Stimulated activated naive CD8-positive, alpha-beta T cell treated with anti-CD3 and anti-CD28 coated beads, Interleukin-15, amount 100 ng/mL, for 72 hours (primary cell): Measurements from ENCODE around the gene SEC16B.

ENCODE experiments used
- ATAC-seq: fragments of 150-1000 bp; cut with Tn5 transposase; 2 replicates; pipeline ENCODE4 v1.10.0; 2021; ENCODE audit warnings: mild to moderate bottlenecking, moderate library complexity
- DNase-seq, 2 donors: peaks; one replicate each; pipeline ENCODE4 v3.0.0; 2021 to 2022
- H3K27ac Mint-ChIP-seq, 2 donors: one replicate each; pipeline ENCODE4 v1.8.0; 2022; ENCODE audit warnings: mild to moderate bottlenecking in 2 of 2, mixed read lengths in 2 of 2, moderate library complexity in 2 of 2
- H3K27me3 Mint-ChIP-seq: one replicate; pipeline ENCODE4 v1.8.0; 2022; ENCODE audit warnings: mixed read lengths
- H3K4me1 Mint-ChIP-seq: one replicate; pipeline ENCODE4 v1.8.0; 2022; ENCODE audit warnings: mild to moderate bottlenecking, mixed read lengths
- H3K4me3 Mint-ChIP-seq, 2 donors: one replicate each; pipeline ENCODE4 v1.8.0; 2022; ENCODE audit warnings: mild to moderate bottlenecking in 2 of 2, mixed read lengths in 2 of 2, moderate library complexity in 1 of 2
- H3K9me3 Mint-ChIP-seq, 2 donors: one replicate each; pipeline ENCODE4 v1.8.0; 2022; ENCODE audit warnings: mixed read lengths in 2 of 2

SEC16B gene

DNA sequence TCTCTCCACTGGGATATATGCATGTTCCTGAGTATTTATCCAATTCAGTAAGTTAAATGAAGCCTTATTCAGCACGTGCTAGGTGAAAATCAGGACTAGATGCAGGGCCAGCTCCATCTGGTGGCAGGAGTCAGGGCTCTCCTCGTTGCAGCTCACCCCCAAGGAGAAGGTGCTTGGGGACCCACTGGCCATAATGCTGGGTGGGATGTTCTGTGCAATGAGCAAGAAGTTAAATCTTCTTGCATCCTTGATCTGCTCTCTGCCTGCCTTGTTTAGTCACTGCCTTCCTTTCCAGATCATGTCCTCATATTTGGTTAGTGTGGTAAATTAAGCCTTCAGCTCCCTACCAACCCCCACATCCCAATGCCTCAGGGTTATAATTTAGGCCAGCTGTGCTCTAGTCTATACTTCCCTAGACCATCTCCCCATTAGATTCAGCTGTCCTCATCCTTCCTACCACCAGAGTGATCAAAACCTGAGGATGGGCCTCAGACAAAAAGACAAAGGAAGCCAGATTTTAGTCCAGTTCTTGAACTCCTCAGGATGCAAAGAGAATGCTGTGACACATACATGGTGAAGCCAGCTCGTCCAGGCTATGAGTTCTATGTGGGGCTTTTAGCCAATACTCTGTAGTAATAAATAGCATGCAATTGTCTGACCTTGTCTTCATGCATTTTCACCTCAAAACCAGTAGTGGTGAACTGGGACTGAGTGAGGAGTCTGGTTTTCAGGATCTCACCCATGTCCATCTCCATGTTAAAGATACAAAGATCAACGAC lies 55.9 kb downstream of the SEC16B start:
- Mint-ChIP-seq H3K27me3 (peaks cover 8% of the 10 kb centered on the region), H3K4me1 (no peaks in the 10 kb centered on the region), H3K9me3 (peaks cover 5 to 8% of the 10 kb centered on the region in 2 donors), H3K4me3 (no peak overlapping the region), H3K27ac (no peak overlapping the region)
- ATAC-seq (peak; percentile 9), DNase-seq (no peak)

DNA sequence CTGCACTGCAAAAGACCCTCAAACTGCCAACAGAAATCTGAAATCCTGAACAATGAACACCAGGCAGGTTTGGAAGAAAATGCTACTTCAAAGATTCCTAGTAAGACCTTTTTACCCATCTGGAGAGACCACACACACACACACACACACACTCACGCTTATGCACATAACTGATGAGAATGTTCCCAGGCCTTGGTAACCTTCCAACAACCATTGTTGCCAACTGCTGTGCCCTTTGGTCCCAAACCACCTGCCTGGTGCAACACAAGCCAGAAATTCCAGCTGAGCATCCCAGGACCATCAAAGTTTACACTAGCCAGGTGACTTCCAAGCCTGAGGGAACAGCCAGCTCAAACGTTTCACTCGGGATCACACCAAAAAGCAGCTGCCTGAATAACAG lies 56.9 kb downstream of the SEC16B start:
- peaks cover 13% of the 10 kb centered on the region for H3K27me3 Mint-ChIP-seq
- no peaks in the 10 kb centered on the region for H3K4me1 Mint-ChIP-seq
- peaks cover 5 to 8% of the 10 kb centered on the region in 2 donors for H3K9me3 Mint-ChIP-seq
- no peak overlapping the region for H3K27ac Mint-ChIP-seq
- DNase-seq (no peak), ATAC-seq (no peak)
- no peak overlapping the region for H3K4me3 Mint-ChIP-seq

DNA sequence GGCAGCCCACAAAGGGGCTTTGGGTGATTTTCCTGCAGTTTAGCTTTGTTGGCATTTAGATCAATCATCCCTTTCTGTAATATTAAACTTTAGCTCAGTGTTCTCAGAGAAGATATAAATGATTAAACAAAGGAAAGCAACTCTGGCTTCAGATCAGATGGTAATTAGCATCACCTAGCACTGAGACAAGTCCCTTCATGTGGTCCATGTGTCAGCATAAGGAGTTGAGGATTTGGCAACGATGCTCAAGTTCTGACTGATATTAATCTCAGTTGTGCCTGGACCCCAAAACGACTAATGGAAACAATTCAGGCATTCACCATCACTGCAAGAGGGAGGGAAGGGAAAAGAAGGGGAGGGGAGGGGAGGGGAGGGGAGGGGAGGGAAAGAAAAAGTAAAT lies 60.4 kb downstream of the SEC16B start:
- H3K27me3 Mint-ChIP-seq, result peaks cover 20% of the 10 kb centered on the region
- no peak for DNase-seq
- H3K27ac Mint-ChIP-seq, result no peak overlapping the region
- no peaks in the 10 kb centered on the region for H3K4me1 Mint-ChIP-seq
- ATAC-seq, result no peak
- H3K9me3 Mint-ChIP-seq, result peaks cover 5 to 8% of the 10 kb centered on the region in 2 donors
- H3K4me3 Mint-ChIP-seq, result no peak overlapping the region

DNA sequence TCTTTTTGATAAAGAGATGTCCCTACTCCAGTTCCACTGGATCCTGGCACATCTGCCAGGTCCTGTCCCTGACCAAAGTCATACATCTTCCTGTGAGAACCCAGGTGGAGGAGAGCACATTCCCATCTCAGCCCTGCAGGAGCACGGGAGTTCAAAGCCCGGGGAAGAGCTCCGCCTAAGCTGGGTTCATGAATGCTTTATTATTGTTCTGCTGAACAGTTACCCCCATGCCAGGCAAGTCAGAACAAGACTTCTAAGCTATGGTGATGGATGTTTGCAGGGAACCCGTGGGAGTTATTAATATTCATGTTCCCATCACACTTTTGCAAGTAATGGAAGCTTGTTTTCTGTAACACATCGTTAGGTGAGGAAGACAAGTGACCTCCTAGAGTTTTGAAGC lies 62.9 kb downstream of the SEC16B start:
- Mint-ChIP-seq H3K9me3 (peaks cover 5 to 8% of the 10 kb centered on the region in 2 donors), H3K27me3 (peaks cover 20% of the 10 kb centered on the region), H3K4me3 (no peak overlapping the region), H3K4me1 (no peaks in the 10 kb centered on the region), H3K27ac (no peak overlapping the region)
- ATAC-seq, result no peak
- DNase-seq, result no peak

DNA sequence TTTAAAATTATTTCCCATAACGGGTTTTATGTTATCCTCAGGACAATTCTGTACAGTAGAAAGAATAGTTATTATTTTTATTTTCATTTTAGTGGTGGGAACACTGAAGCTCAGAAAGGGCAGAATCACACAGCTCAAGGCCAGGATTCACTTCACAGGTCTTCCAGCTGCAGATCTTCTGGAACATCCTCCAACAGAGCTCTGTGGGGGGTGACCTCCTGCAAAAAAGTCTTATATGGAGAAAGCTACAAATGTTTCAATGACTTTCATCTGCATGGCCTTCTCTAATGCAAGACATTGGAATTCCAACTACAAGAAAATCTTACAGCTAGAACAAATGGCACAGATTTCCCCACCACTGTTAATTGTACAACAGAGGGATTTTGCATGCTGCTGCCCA lies 64.2 kb downstream of the SEC16B start:
- Mint-ChIP-seq H3K4me1 (no peaks in the 10 kb centered on the region), H3K27ac (no peak overlapping the region), H3K9me3 (peaks cover 5 to 16% of the 10 kb centered on the region in 2 donors), H3K4me3 (no peak overlapping the region), H3K27me3 (peaks cover 20% of the 10 kb centered on the region)
- DNase-seq (no peak), ATAC-seq (no peak)

DNA sequence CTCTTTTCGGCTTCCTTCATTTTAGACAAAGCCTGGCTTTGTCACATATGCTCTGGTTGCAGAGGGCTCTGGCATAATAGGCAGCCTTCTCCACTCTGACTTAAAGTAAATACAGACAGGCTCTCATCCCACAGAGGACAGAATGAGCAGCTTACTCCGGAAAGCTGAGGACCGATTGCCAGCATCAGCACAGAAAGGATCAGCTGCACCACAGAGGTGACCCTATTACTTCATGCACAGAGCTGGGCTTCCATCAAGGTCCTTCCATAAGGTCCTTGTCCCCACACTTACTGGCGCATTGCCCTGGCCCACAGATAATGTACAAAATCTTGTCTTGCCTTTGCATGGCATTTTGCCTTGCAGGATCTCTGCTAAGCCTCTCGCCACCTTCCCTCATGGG lies 67.6 kb downstream of the SEC16B start:
- no peak overlapping the region for H3K4me3 Mint-ChIP-seq
- peaks cover 0 to 8% of the 10 kb centered on the region in 2 donors for H3K9me3 Mint-ChIP-seq
- no peaks in the 10 kb centered on the region for H3K4me1 Mint-ChIP-seq
- no peak overlapping the region for H3K27ac Mint-ChIP-seq
- peaks cover 4% of the 10 kb centered on the region for H3K27me3 Mint-ChIP-seq
- DNase-seq, result no peak
- no peak for ATAC-seq

DNA sequence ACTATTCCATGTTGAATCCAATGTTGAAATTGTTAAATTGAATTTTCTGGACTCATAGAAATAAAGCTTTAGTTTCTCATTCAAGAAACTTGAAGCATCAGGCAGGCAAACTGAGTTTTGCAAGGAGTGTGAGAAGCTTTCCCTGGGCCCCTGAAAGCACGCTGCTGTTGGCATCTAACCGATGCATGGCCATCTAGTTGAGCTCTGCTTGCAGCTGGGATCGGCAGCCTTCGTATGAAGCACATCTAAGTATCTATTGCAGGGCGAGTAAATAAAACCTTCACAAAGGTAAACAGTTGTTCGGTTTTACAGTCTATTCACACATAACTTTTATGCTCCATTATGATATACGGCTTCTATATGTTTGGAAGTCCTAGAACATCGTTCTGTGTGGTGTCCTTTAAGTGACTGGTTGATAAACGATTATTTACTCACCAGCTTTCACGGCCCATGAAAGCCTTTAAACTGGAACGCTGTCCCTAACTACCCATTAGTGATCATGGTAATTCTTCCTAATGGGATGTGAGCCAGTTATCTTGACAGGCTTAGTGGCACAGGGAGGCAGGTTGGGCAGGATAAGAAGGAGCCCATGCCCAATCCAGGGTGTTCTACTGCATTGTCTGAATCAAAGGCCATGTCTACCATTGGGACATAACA lies 71.7 kb downstream of the SEC16B start:
- no peak overlapping the region for H3K27ac Mint-ChIP-seq
- H3K9me3 Mint-ChIP-seq, result peaks cover 0 to 8% of the 10 kb centered on the region in 2 donors
- no peak for DNase-seq
- H3K4me3 Mint-ChIP-seq, result no peak overlapping the region
- H3K27me3 Mint-ChIP-seq, result no peaks in the 10 kb centered on the region
- ATAC-seq, result no peak
- H3K4me1 Mint-ChIP-seq, result no peaks in the 10 kb centered on the region

DNA sequence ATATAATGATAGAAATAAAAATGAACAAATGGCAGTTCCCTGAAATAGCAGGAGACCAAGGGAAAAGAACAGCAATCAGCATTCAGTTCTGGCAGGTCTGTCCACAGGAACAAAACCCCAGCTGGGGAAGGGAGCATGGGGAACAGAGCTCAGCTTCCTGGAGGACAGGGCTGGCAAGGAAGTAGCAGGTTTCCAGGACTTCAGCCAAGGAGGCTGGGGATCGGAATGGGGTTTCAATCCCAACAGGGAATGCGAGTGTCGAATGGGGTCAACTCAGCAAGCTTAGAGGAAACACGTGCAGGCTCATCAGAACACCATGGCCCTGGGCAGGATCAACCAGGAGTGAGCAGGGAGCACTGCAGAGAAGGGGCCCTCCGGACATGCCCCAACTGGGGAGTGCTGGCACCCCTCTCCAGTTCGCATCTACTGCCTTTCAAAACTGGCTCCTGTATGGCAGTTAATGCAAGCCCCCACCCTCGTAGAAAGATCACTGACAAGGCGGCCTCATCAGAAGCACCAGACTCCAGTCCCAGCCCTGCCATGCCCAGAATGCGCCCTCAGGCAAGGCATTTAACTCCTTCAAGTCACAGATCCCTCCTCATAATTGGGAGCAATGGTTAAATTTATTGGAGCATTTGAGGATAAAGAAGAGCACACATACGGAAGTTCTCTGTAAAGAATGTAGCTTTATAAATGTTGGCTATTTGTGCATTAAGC lies 72.4 kb downstream of the SEC16B start:
- H3K9me3 Mint-ChIP-seq, result peaks cover 0 to 8% of the 10 kb centered on the region in 2 donors
- no peak overlapping the region for H3K4me3 Mint-ChIP-seq
- DNase-seq, result no peak
- H3K27me3 Mint-ChIP-seq, result no peaks in the 10 kb centered on the region
- H3K4me1 Mint-ChIP-seq, result no peaks in the 10 kb centered on the region
- no peak for ATAC-seq
- no peak overlapping the region for H3K27ac Mint-ChIP-seq
